ENCODE data around the gene TMEM184B. TPM values are rescaled to one million over a fixed set of nuclear protein-coding genes. Genes with fewer than 3 reads are reported as not detected.

Gene TMEM184B
- total RNA-seq, 6 experiments from 2014 or later, result 7.9 to 42.6 (median 16.9) TPM

GRCh38 chr22:38232196-38232595 is 40.6 kb downstream of the TMEM184B start:
- no peak overlapping the region for H3K4me3 ChIP-seq
- TF ChIP-seq POLR2A (IDR thresholded peaks at IDR 0.05), result no peak
- TF ChIP-seq CTCF (IDR thresholded peaks at IDR 0.05), result no peak
- intact Hi-C loops (cut with DNase I), result loop anchor here in 1 of 2 donors (10.0 kb wide), 1 partner anchor 127 kb away; no protein-coding TSS in a partner anchor
- no peaks in the 10 kb centered on the region for H3K27me3 ChIP-seq
- H3K4me1 ChIP-seq, result peaks cover 0 to 6% (median 3%) of the 10 kb centered on the region in 4 donors
- no peaks in the 10 kb centered on the region for H3K9me3 ChIP-seq
- peaks cover 0 to 5% (median 3%) of the 10 kb centered on the region in 4 donors for H3K36me3 ChIP-seq
- 91% methylated on average over 7 of the region's 8 CpGs for WGBS (ENCODE audit: insufficient coverage, low coverage, low lambda C conversion rate, missing lambda C conversion rate)
- ATAC-seq, result no peak
- no peak for DNase-seq
- no peak overlapping the region for H3K27ac ChIP-seq

GRCh38 chr22:38230916-38231315 is 41.9 kb downstream of the TMEM184B start:
- peaks cover 0 to 6% (median 3%) of the 10 kb centered on the region in 4 donors for H3K4me1 ChIP-seq

GRCh38 chr22:38230108-38230825 is 42.5 kb downstream of the TMEM184B start:
- H3K36me3 ChIP-seq, result peaks cover 0 to 5% (median 3%) of the 10 kb centered on the region in 4 donors
- ATAC-seq, result peak; percentile 57 to 75 (median 70)
- intact Hi-C loops (cut with DNase I), result loop anchor here in 1 of 2 donors (10.0 kb wide), 1 partner anchor 125 kb away; no protein-coding TSS in a partner anchor
- H3K27ac ChIP-seq, result no peak overlapping the region
- peak; percentile 42 to 52 (median 50) for TF ChIP-seq CTCF (IDR thresholded peaks at IDR 0.05)
- no peak for TF ChIP-seq POLR2A (IDR thresholded peaks at IDR 0.05)
- 100% methylated on average over 1 of the region's 15 CpGs for WGBS (ENCODE audit: insufficient coverage, low coverage, low lambda C conversion rate, missing lambda C conversion rate)
- peak in 1 of 3 donors; percentile 51 for DNase-seq
- H3K27me3 ChIP-seq, result no peaks in the 10 kb centered on the region
- H3K4me3 ChIP-seq, result no peak overlapping the region
- H3K4me1 ChIP-seq, result peaks cover 0 to 6% (median 3%) of the 10 kb centered on the region in 4 donors
- H3K9me3 ChIP-seq, result no peaks in the 10 kb centered on the region

More at GRCh38 chr22:38230916-38231315, 41.9 kb downstream of the TMEM184B start:
- no peak for ATAC-seq
- Histone ChIP-seq H3K4me3 (no peak overlapping the region), H3K27ac (no peak overlapping the region), H3K36me3 (peaks cover 0 to 5% (median 3%) of the 10 kb centered on the region in 4 donors), H3K9me3 (no peaks in the 10 kb centered on the region), H3K27me3 (no peaks in the 10 kb centered on the region)
- TF ChIP-seq CTCF (IDR thresholded peaks at IDR 0.05) (no peak), POLR2A (IDR thresholded peaks at IDR 0.05) (no peak)
- no peak for DNase-seq
- 62% methylated on average over 8 of the region's 9 CpGs for WGBS (ENCODE audit: insufficient coverage, low coverage, low lambda C conversion rate, missing lambda C conversion rate)
- intact Hi-C loops (cut with DNase I), result loop anchor here in 1 of 2 donors (10.0 kb wide), 1 partner anchor 126 kb away; no protein-coding TSS in a partner anchor

GRCh38 chr22:38228873-38229740 is 43.7 kb downstream of the TMEM184B start:
- ATAC-seq (peak in 1 of 4 donors; percentile 59), DNase-seq (no peak)
- H3K27ac ChIP-seq, result no peak overlapping the region
- intact Hi-C loops (cut with DNase I), result loop anchor here in 1 of 2 donors (10.0 kb wide), 1 partner anchor 64 kb away; no protein-coding TSS in a partner anchor
- H3K27me3 ChIP-seq, result no peaks in the 10 kb centered on the region
- TF ChIP-seq CTCF (IDR thresholded peaks at IDR 0.05) (no peak), POLR2A (IDR thresholded peaks at IDR 0.05) (no peak)
- peaks cover 0 to 7% (median 2%) of the 10 kb centered on the region in 4 donors for H3K36me3 ChIP-seq
- WGBS (ENCODE audit: insufficient coverage, low coverage, low lambda C conversion rate, missing lambda C conversion rate), result 9% methylated on average over 1 of the region's 14 CpGs
- peaks cover 0 to 6% (median 0%) of the 10 kb centered on the region in 4 donors for H3K4me1 ChIP-seq
- no peak overlapping the region for H3K4me3 ChIP-seq
- no peaks in the 10 kb centered on the region for H3K9me3 ChIP-seq
